BJ (cell line): ENCODE results near the gene PRR20C. TPM values are rescaled to one million over a fixed set of nuclear protein-coding genes. Genes with fewer than 3 reads are reported as not detected.
"Not testable (repeated sequence)": the region's sequence is repeated elsewhere in the genome, so short reads cannot be mapped to it uniquely, and the experiment has no call there.

ENCODE experiments used
- CTCF ChIA-PET: fragments of 350-600 bp; formaldehyde crosslinking; extraction: SDS; loops from one replicate; lab custom pipeline; 2021; ENCODE audit warnings: antibody characterized with exemption, inconsistent platforms; lab: Yijun Ruan, JAX
- POLR2A ChIA-PET: fragments of 300-600 bp; sonication (Branson Sonifier 250); formaldehyde crosslinking; extraction: SDS; loops from one replicate; lab custom pipeline; 2021; ENCODE audit warnings: antibody characterized with exemption; lab: Charles Lee
- DNase-seq: peaks from one replicate; pipeline ENCODE4 v3.0.0-alpha.2; 2011; ENCODE audit warnings: low read depth
- H3K27me3 ChIP-seq: 2 replicates; pipeline ENCODE4 v1.6.0; 2011; ENCODE audit warnings: low read length; ENCODE audit not compliant: control insufficient read depth, insufficient read depth
- H3K36me3 ChIP-seq: 2 replicates; pipeline ENCODE4 v1.5.1; 2011; ENCODE audit warnings: low read length; ENCODE audit not compliant: control insufficient read depth, insufficient read depth
- H3K4me3 ChIP-seq: 2 replicates; pipeline ENCODE4 v1.5.1; 2011; ENCODE audit warnings: low read depth, mild to moderate bottlenecking, control low read depth, low read length
- polyA minus RNA-seq: library from RNA; depleted of rRNA, polyadenylated mRNA; stranded (reverse); fragments of >200 nt; gene quantifications from 2 replicates; pipeline ENCODE4 v1.2.3, GENCODE V29; 2011; rRNA and poly(A)+ RNA removed
- polyA plus RNA-seq: library from polyadenylated mRNA; depleted of rRNA; stranded (reverse); fragments of >200 nt; gene quantifications from 2 replicates; pipeline ENCODE4 v1.2.3, GENCODE V29; 2011; rRNA removed
- TF ChIP-seq, protein P1 (sequence below): IDR thresholded peaks from 2 replicates; pipeline ENCODE4 v1.5.1; 2011; ENCODE audit warnings: low read depth, mild to moderate bottlenecking, control low read depth, inconsistent platforms, low read length, moderate library complexity; ENCODE audit not compliant: insufficient read depth

The PRR20C gene
- polyA plus RNA-seq: not detected in 2 replicates
- polyA minus RNA-seq: not detected in 2 replicates

DNA sequence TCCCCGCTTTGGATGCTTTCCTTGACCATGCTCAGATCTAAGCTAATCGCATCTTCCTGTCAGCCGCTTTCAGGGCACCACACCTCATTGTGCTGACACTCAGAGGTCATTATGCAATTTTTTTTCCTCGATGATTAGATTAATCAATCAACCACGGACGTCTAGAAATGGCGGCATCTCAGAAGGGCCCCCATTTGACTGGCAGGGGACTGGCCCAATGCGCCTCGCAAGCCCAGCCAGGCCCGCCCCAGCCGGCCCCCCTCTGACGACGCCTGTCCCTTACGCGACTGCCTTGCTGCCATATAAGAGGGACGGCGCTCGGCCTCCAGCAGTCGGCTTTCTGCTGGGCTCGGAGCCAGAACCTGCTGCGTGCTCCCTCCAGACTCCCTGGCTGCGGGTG is at the start of gene PRR20C:
Gene PRR20C (plus strand): TSS at position 301 of the 400 bp plus-strand sequence. CDS start 387 bp downstream, outside the sequence.
- H3K36me3 ChIP-seq, H3K27me3 ChIP-seq, H3K4me3 ChIP-seq, DNase-seq, POLR2A ChIA-PET, CTCF ChIA-PET: not testable (repeated sequence)

DNA sequence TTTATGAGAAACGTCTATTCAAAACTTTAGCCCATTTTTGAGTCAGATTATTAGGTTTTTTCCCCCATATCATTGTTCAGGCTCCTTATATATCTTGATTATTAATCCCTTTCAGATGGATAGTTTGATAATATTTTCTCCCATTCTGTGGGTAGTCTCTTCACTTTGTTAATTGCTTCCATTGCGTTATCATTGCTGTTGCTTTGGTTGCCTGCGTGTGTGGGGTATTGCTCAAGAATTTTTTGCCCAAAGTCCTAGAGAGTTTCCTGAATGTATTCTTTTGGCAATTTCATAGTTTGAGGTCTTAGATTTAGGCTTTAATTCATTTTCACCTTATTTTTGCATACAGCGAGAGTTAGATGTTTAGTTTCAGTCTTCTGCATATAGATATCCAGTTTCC is 38.9 kb upstream of the PRR20C start:
- DNase-seq: no peak
- TF ChIP-seq, protein P1, sequence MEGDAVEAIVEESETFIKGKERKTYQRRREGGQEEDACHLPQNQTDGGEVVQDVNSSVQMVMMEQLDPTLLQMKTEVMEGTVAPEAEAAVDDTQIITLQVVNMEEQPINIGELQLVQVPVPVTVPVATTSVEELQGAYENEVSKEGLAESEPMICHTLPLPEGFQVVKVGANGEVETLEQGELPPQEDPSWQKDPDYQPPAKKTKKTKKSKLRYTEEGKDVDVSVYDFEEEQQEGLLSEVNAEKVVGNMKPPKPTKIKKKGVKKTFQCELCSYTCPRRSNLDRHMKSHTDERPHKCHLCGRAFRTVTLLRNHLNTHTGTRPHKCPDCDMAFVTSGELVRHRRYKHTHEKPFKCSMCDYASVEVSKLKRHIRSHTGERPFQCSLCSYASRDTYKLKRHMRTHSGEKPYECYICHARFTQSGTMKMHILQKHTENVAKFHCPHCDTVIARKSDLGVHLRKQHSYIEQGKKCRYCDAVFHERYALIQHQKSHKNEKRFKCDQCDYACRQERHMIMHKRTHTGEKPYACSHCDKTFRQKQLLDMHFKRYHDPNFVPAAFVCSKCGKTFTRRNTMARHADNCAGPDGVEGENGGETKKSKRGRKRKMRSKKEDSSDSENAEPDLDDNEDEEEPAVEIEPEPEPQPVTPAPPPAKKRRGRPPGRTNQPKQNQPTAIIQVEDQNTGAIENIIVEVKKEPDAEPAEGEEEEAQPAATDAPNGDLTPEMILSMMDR: no peak
- ChIA-PET CTCF (no interaction called here), POLR2A (no interaction called here)
- no peak overlapping the region for H3K4me3 ChIP-seq
- H3K27me3 ChIP-seq: no peaks in the 10 kb centered on the region
- H3K36me3 ChIP-seq: no peaks in the 10 kb centered on the region

DNA sequence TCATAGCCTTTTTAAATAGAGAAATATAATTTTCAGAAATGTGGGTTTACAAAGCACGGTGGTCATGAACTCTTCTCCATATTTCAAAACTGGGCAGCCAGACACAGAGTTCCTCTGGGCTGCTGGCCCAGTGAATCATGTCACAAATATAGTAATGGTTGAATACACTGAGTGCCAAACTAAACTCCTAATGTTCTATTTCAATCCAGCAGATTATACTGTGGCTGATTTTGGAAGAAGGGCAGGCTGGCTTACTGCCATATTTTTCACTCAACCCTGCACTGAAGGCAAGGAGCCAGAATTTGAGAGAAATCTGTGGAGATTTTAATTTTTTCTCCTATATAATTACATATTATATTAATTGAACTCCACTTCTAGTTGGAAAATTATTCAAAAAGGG is 30.2 kb upstream of the PRR20C start:
- POLR2A ChIA-PET: no interaction called here
- Histone ChIP-seq H3K36me3 (no peaks in the 10 kb centered on the region), H3K27me3 (no peaks in the 10 kb centered on the region), H3K4me3 (no peak overlapping the region)
- no peak for DNase-seq
- TF ChIP-seq, protein P1: no peak
- CTCF ChIA-PET: no interaction called here

DNA sequence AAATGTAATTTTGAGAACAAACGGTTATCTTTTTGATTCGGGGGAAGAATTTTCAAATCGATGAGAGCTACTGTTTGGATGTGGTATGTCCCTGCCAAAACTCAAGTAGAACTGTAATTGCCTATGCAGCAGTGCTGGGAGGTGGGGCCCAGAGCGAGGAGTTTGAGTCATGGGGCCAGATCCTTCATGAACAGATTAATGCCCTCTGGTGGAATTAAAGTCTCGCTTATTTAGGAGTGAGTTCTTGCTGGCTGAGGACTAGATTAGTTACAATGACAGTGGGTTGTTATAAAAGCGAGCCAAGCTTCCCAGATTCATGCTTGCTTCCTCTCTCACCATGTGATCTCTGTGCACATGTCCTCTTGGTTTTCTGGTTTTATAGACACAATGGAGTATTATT is 25.0 kb upstream of the PRR20C start:
- TF ChIP-seq, protein P1: no peak
- Histone ChIP-seq H3K27me3 (no peaks in the 10 kb centered on the region), H3K36me3 (no peaks in the 10 kb centered on the region), H3K4me3 (no peak overlapping the region)
- no peak for DNase-seq
- POLR2A ChIA-PET: no interaction called here
- CTCF ChIA-PET: no interaction called here

DNA sequence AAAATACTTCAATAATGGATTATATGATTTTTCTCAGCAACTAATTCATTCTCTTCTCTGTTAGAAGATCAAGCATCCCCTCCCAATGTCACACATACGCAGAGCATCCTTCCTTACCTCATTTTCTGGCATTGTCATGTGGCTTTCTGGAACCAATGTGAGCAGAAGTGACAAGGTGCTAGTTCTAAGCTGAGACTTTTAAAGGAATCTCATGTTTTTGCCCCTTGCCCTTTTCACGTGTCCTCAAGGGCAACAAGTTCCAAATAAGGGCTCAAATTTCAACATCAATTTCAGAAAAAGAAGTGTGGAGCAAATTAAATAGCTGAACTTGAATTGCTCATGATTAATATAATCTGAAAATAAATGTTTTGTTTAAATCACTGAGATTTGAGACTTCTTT is 17.8 kb upstream of the PRR20C start:
- TF ChIP-seq, protein P1: no peak
- H3K27me3 ChIP-seq: no peaks in the 10 kb centered on the region
- CTCF ChIA-PET: no interaction called here
- POLR2A ChIA-PET: no interaction called here
- H3K4me3 ChIP-seq: no peak overlapping the region
- no peak for DNase-seq
- H3K36me3 ChIP-seq: no peaks in the 10 kb centered on the region

DNA sequence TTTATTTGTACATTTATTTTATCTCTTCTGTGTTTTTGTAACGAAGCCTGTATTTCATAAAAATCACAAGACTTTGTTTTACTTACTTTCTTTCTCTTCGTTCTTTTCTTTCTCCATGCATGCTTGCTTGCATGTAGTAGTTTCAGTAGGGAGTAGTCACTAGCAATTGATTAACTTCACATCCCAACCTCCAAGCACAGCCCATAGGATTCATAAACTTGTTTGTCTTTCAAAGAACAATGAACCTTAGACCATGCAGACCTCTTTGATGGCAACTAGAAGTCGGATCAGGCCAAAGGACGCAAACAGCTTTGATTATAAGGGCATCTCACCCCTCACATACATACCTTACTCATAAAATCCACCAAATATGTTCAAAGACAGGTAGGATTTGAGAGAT is 16.3 kb upstream of the PRR20C start:
- no peak for DNase-seq
- ChIA-PET POLR2A (no interaction called here), CTCF (interaction anchor here (0.6 kb wide), 1 partner anchor 775 kb away, joined by 3 read pairs; no protein-coding TSS in a partner anchor)
- TF ChIP-seq, protein P1: no peak
- H3K27me3 ChIP-seq: no peaks in the 10 kb centered on the region
- H3K4me3 ChIP-seq: no peak overlapping the region
- no peaks in the 10 kb centered on the region for H3K36me3 ChIP-seq
